Spleen (tissue), 7 donors: ENCODE results near the gene ASF1A.

ENCODE experiments used
- POLR2A ChIP-seq, 3 donors: fragments of 450-650 bp; IDR thresholded peaks; one replicate each; pipeline ENCODE4 v1.5.1; 2017; ENCODE audit warnings: antibody characterized with exemption in 3 of 3, mild to moderate bottlenecking in 1 of 3
- POLR2AphosphoS5 ChIP-seq, 3 donors: sonication (generic); formaldehyde crosslinking; IDR thresholded peaks; one replicate each; pipeline ENCODE4 v1.5.1; 2017; ENCODE audit warnings: antibody characterized with exemption in 3 of 3
- TF ChIP-seq, protein P1 (sequence below), 11 experiments: fragments of 200-600 bp in 7 of 11; fragments of 450-650 bp in 4 of 11; sonication (generic) in 4 of 11; IDR thresholded peaks in 8 of 11; conservative IDR thresholded peaks in 3 of 11; 1 replicate in 7 of 11; 2 replicates in 4 of 11; pipeline versions ENCODE4 v1.4.0 to v1.8.0; 2016 to 2021; ENCODE audit warnings: antibody characterized with exemption in 11 of 11, inconsistent platforms in 4 of 11, mild to moderate bottlenecking in 1 of 11
- donor health status: DM: no; HTN: no; CAD: no; lungs with moderate emphysema.
- donor health status: DM: no; HTN: no; CAD: no.
- donor health status: DM: no; HTN: no; CAD: no.

DNA sequence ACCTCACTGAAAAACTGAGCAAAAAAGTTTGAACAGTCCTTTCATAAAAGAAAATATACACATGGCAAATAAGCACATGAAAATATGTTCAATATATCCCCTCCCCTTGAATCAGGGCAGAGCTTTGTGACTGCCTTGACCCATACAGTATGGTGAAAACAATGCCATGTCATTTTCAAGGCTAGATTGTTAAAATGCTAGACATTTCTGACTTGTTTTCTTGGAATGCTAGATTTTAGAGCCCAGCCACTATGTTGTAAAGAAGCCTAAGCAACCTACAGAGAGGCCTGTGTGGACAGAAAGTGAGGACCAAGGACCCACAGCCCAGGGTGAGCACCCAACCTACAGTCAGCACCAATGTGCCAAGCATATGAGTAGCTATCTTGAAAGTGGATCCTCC lies 17.1 kb upstream of the ASF1A start:
- TF ChIP-seq POLR2A (IDR thresholded peaks at IDR 0.05) = no peak
- TF ChIP-seq, protein P1, sequence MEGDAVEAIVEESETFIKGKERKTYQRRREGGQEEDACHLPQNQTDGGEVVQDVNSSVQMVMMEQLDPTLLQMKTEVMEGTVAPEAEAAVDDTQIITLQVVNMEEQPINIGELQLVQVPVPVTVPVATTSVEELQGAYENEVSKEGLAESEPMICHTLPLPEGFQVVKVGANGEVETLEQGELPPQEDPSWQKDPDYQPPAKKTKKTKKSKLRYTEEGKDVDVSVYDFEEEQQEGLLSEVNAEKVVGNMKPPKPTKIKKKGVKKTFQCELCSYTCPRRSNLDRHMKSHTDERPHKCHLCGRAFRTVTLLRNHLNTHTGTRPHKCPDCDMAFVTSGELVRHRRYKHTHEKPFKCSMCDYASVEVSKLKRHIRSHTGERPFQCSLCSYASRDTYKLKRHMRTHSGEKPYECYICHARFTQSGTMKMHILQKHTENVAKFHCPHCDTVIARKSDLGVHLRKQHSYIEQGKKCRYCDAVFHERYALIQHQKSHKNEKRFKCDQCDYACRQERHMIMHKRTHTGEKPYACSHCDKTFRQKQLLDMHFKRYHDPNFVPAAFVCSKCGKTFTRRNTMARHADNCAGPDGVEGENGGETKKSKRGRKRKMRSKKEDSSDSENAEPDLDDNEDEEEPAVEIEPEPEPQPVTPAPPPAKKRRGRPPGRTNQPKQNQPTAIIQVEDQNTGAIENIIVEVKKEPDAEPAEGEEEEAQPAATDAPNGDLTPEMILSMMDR (IDR thresholded peaks at IDR 0.05 in 8 of 11, conservative IDR thresholded peaks at IDR 0.05 in 3 of 11) = no peak
- no peak for TF ChIP-seq POLR2AphosphoS5 (IDR thresholded peaks at IDR 0.05)
